Measurements from ENCODE around the gene LMBRD2.

LMBRD2 gene

DNA sequence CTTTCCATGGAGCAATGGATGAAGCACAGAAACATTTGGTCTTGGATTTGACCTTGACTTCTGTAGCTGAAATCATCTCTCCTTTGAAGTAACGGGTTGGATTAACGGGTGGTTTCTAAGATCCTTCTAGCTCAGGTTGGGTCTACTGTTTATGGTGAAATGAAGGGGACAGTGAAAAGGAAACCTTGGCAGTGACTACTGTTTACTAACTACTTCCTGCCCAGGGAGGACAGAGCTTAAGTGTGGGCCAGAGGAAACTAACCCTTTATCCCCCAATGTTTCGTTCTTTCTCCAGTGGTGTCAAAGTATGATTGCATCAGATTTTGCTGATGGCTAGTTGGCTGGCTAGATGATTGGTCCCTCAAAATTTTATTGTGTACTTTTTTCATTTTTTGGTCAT is 22.4 kb upstream of the LMBRD2 start:
- Histone ChIP-seq H3K4me3 (no peak overlapping the region), H3K27ac (no peak overlapping the region)
- TF ChIP-seq, protein P1, sequence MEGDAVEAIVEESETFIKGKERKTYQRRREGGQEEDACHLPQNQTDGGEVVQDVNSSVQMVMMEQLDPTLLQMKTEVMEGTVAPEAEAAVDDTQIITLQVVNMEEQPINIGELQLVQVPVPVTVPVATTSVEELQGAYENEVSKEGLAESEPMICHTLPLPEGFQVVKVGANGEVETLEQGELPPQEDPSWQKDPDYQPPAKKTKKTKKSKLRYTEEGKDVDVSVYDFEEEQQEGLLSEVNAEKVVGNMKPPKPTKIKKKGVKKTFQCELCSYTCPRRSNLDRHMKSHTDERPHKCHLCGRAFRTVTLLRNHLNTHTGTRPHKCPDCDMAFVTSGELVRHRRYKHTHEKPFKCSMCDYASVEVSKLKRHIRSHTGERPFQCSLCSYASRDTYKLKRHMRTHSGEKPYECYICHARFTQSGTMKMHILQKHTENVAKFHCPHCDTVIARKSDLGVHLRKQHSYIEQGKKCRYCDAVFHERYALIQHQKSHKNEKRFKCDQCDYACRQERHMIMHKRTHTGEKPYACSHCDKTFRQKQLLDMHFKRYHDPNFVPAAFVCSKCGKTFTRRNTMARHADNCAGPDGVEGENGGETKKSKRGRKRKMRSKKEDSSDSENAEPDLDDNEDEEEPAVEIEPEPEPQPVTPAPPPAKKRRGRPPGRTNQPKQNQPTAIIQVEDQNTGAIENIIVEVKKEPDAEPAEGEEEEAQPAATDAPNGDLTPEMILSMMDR (IDR thresholded peaks at IDR 0.05) = no peak
- no peak for DNase-seq (ENCODE audit: low spot score)

DNA sequence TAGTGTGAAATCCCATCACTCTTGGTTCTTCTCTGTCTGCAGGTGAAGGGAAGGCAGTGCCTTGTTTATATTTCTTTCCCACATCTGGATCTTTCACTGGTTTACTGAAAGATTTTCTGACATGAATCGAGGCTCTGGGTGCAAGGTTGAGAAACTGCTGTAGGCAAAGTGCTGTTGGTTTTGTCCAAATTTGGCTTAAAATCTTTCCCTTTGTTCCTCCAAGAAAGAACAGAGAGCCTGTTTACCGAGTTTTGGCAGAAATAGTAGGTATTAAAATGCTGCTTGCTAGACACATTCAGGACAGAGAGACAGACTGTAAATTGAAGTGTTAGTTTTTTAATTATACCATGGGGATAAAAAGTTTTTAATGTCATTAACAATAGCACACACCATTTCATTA is 21.7 kb upstream of the LMBRD2 start:
- TF ChIP-seq, protein P1 (IDR thresholded peaks at IDR 0.05) = no peak
- Histone ChIP-seq H3K4me3 (no peak overlapping the region), H3K27ac (no peak overlapping the region)
- no peak for DNase-seq (ENCODE audit: low spot score)

DNA sequence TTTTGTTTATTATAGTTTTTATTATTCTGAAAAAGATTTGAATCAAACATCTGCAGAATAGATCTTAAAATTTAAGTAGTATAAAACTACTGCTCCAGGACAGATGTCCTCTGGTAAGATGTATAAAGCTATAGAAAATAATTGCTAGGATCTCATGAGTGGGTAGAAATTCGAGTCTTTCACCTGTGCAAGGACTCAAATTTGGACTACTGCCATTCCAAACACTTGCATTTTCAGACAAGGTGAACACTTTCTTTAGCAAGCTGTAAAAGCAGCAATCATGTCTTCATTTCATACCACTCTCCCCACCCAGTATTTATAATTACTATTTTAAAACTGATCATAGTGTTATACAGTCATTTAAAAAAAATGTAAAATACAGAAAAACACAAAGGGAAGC is 20.9 kb upstream of the LMBRD2 start:
- Histone ChIP-seq H3K27ac (no peak overlapping the region), H3K4me3 (no peak overlapping the region)
- TF ChIP-seq, protein P1 (IDR thresholded peaks at IDR 0.05) = no peak

DNA sequence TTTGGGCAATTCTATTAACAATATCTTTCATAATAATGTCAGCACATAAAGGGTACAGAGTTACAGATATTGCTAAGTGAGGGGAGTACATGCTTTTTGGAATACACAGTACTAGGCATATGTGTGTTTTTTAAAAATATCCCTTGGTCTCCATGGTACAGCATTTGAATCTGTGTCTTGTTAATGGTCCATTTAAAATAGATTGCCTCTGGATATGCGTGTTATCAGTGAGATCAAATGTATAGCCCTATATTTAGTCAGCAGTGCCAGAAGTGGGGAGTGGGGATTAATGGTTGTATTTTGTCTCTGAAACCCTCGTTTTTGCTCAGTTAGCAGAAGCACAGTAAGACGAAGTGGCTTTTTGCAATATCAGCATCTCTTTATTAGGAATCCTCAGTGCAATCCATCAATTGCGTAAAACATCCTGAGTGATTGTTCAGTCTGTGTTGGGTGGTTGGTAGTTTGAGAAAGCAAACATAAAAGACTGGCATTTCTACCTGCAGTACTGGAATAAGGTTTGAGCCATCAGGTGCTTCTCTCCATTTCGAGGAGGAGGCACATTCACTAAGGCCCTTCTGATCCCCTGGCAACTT is 19.2 kb upstream of the LMBRD2 start:
- TF ChIP-seq, protein P1 (IDR thresholded peaks at IDR 0.05) = no peak
- H3K4me3 ChIP-seq = no peak overlapping the region
- no peak for DNase-seq (ENCODE audit: low spot score)
- no peak overlapping the region for H3K27ac ChIP-seq

More for the DNA sequence above, 20.9 kb upstream of the LMBRD2 start:
- no peak for DNase-seq (ENCODE audit: low spot score)

DNA sequence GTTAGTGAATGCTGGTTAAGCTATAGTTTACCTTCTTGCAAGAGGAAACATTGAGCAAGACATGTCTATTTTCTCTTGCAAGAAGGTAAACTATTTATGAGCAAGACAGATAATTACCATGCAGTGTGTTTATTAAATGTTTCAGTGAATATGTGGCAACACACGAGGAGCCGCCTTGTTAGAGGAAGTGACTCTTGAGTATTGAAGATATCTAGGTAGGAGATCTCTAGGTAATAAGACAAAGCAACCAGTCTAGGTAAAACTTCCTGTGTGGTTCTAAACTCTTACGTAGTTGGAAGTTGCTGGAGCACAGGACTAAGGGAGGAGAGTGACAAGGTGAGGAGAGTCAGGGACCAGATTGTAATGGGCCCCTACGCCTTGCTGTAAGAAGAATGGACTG is 17.1 kb upstream of the LMBRD2 start:
- TF ChIP-seq, protein P1 (IDR thresholded peaks at IDR 0.05) = no peak
- no peak for DNase-seq (ENCODE audit: low spot score)
- Histone ChIP-seq H3K4me3 (no peak overlapping the region), H3K27ac (no peak overlapping the region)

DNA sequence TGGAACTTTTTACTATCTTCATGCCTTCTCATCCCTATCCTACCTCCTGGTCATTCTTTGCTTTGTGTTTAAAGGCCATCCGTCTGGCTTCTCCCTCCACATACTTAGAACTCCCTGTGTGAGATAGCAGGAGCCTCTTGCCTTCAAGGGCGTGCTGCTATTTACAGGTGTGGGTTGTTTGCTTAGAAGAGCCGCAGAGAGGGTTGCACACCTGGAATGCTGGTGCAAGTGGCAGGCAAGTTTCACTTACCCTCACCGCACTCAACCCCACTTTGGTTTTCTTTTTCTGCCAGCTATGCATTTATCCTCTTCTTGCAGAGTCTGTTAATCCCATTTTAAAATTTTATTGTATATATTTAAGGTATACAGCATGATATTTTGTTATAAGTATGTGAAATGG is 12.8 kb upstream of the LMBRD2 start:
- no peak overlapping the region for H3K4me3 ChIP-seq
- no peak for DNase-seq (ENCODE audit: low spot score)
- TF ChIP-seq, protein P1 (IDR thresholded peaks at IDR 0.05) = no peak
- H3K27ac ChIP-seq = no peak overlapping the region

DNA sequence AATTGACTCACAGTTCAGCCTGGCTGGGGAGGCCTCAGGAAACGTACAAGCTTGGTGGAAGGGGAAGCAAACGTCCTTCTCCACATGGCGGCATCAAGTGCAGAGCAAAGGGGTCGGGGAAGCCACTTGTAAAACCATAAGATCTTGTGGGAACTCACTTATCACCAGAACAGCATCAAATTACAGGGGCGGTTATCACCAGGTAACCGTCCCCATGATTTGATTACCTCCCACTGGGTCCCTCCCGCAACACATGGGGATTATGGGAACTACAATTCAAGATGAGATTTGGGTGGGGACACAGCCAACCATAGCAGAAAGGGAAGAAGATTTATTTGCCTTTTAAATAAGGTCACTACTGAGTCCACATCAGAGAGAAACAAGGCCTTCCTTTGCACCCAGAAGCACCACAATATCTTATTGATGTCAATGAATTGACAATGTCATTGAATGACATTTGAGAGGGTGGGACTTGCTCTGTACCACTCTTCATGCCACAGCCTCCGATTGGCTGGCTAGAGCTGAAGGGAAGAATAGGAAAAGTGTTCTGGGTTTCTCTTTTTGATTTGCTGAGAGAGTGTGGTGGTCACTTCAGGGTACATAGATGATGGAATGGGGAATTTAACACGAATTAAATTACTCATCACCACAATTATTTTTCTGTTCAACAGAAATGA is 11.3 kb upstream of the LMBRD2 start:
- no peak for DNase-seq (ENCODE audit: low spot score)
- TF ChIP-seq, protein P1 (IDR thresholded peaks at IDR 0.05) = no peak

More for the DNA sequence above, 11.3 kb upstream of the LMBRD2 start:
- Histone ChIP-seq H3K27ac (no peak overlapping the region), H3K4me3 (no peak overlapping the region)

Data from coronary artery (tissue), 2 donors.